DOHH2 (cell line): Measurements from ENCODE around the gene FANCC.

ENCODE experiments used
- H3F3A ChIP-seq: fragments of 200-600 bp; sonication (generic), shearing (Covaris generic); 2 replicates; pipeline ENCODE4 v1.6.0; 2016; ENCODE audit warnings: antibody characterized with exemption, mild to moderate bottlenecking; ENCODE audit not compliant: control insufficient read depth, insufficient read depth
- H3K27ac ChIP-seq: fragments of 200-600 bp; sonication (generic); 2 replicates; pipeline ENCODE4 v1.5.1; 2014; ENCODE audit warnings: low read depth, mild to moderate bottlenecking, low read length, moderate library complexity
- H3K27me3 ChIP-seq: fragments of 200-600 bp; sonication (generic); 2 replicates; pipeline ENCODE4 v1.6.1; 2014; ENCODE audit warnings: mild to moderate bottlenecking, low read length, mixed read lengths; ENCODE audit not compliant: control insufficient read depth
- H3K36me3 ChIP-seq: fragments of 200-600 bp; sonication (generic); 2 replicates; pipeline ENCODE4 v1.6.1; 2014; ENCODE audit warnings: mild to moderate bottlenecking, low read length, moderate library complexity, mixed read lengths; ENCODE audit not compliant: control insufficient read depth
- H3K4me1 ChIP-seq: fragments of 200-600 bp; sonication (generic); 2 replicates; pipeline ENCODE4 v1.6.1; 2014; ENCODE audit warnings: mild to moderate bottlenecking, low read length, mixed read lengths; ENCODE audit not compliant: control insufficient read depth
- H3K4me2 ChIP-seq: fragments of 200-600 bp; sonication (generic); 2 replicates; pipeline ENCODE4 v1.6.0; 2014; ENCODE audit warnings: mild to moderate bottlenecking, low read length, moderate library complexity
- H3K4me3 ChIP-seq: fragments of 200-600 bp; sonication (generic); 2 replicates; pipeline ENCODE4 v1.5.1; 2014; ENCODE audit warnings: mild to moderate bottlenecking, low read length, mixed read lengths
- H3K79me2 ChIP-seq: fragments of 200-600 bp; sonication (generic); 2 replicates; pipeline ENCODE4 v1.6.1; 2014; ENCODE audit warnings: mild to moderate bottlenecking, low read length, mixed read lengths; ENCODE audit not compliant: control insufficient read depth
- H3K9me2 ChIP-seq: fragments of 200-600 bp; sonication (generic); replicated peaks from 2 replicates; pipeline ENCODE4 v1.6.1; 2014; ENCODE audit warnings: mild to moderate bottlenecking, low read length, mixed read lengths; ENCODE audit not compliant: control insufficient read depth
- H3K9me3 ChIP-seq: fragments of 200-600 bp; sonication (generic); 2 replicates; pipeline ENCODE4 v1.6.1; 2014; ENCODE audit warnings: antibody characterized with exemption, low read length, mixed read lengths; ENCODE audit not compliant: control insufficient read depth, insufficient read depth
- H4K20me1 ChIP-seq: fragments of 200-600 bp; sonication (generic); 2 replicates; pipeline ENCODE4 v1.6.0; 2014; ENCODE audit warnings: low read depth, mild to moderate bottlenecking, antibody characterized with exemption, low read length, moderate library complexity; ENCODE audit not compliant: control insufficient read depth, insufficient read depth
- EZH2phosphoT487 ChIP-seq: fragments of 200-600 bp; sonication (generic); IDR thresholded peaks from 2 replicates; pipeline ENCODE4 v1.6.1; 2017; ENCODE audit warnings: borderline replicate concordance, mild to moderate bottlenecking, antibody characterized with exemption, low read length, moderate library complexity, mixed read lengths
- TF ChIP-seq, protein P1 (sequence below): fragments of 200-600 bp; sonication (generic); IDR thresholded peaks from one replicate; pipeline ENCODE4 v1.5.1; 2014; ENCODE audit warnings: antibody characterized with exemption, mild to moderate bottlenecking, low read depth, low read length; ENCODE audit not compliant: poor library complexity, severe bottlenecking

Gene FANCC

DNA sequence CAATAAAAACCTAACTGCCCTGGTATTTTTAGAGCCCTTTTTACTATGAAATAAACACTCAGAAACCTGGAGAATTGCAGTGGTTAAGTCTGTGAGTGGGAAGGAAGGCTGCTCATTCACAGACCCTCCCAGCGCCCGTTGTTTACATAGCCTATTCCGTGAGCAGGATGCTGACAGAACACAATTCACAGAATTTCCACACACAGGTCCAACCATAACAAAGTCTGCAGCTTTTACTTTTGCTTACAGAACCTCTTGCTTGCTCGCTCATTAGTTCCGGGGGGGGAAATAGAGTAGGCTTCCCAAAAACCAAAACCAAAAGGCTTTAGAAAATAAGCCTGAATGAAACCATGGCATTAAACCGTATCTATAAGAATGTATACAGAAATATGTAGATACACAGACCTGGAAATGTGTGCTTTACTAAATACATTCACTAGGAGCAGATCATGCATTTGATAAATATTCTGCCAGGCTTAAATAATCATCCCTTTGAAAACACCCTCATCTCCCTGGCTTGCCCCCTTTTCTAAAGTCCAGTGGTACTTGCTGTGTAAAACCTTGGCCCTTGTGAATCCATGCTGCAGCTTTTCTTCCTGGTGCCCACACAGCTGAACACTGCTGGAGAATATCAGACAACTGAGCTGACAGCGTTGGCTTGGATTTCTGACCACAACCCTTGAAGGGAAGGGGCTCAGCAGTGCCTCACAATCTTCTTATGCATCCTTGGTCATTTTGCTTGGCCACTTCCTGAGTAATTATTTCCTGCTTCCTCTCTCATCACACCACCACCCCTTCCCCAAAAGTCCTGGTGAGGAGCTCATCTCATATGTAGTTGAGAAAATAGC is 128.0 kb downstream of the FANCC start:
- Histone ChIP-seq H3K27ac (no peak overlapping the region), H4K20me1 (0 out of 2 replicates have a peak, but pooled peaks cover 3% of the 10 kb centered on the region), H3K4me3 (no peak overlapping the region), H3K9me2 (no peaks in the 10 kb centered on the region), H3K36me3 (no peaks in the 10 kb centered on the region), H3K79me2 (no peaks in the 10 kb centered on the region), H3K4me2 (no peak overlapping the region), H3K9me3 (no peaks in the 10 kb centered on the region), H3K27me3 (no peaks in the 10 kb centered on the region), H3F3A (no peaks in the 10 kb centered on the region), H3K4me1 (peaks cover 5% of the 10 kb centered on the region)
- TF ChIP-seq, protein P1, sequence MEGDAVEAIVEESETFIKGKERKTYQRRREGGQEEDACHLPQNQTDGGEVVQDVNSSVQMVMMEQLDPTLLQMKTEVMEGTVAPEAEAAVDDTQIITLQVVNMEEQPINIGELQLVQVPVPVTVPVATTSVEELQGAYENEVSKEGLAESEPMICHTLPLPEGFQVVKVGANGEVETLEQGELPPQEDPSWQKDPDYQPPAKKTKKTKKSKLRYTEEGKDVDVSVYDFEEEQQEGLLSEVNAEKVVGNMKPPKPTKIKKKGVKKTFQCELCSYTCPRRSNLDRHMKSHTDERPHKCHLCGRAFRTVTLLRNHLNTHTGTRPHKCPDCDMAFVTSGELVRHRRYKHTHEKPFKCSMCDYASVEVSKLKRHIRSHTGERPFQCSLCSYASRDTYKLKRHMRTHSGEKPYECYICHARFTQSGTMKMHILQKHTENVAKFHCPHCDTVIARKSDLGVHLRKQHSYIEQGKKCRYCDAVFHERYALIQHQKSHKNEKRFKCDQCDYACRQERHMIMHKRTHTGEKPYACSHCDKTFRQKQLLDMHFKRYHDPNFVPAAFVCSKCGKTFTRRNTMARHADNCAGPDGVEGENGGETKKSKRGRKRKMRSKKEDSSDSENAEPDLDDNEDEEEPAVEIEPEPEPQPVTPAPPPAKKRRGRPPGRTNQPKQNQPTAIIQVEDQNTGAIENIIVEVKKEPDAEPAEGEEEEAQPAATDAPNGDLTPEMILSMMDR, result no peak
- TF ChIP-seq EZH2phosphoT487, result no peak

DNA sequence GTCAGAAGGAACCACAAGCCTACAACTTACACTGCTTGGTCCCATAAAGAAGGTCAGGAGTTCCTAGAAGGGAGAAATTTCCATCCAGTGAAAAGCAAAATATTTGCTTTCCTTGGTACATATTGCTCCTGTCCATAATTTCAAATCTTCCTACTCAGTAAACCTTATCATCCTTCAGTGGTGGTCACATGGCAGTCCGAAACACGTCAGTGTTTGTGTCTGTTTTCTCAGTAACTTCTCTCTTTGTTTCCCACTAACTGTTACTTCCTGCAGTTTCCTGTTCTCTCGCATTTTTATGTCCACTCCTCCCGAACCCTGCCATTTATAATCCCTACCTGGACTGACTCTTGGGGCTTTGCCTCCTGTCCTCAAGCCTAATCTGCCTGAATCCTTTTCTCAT is 129.1 kb downstream of the FANCC start:
- H3K79me2 ChIP-seq, result no peaks in the 10 kb centered on the region
- no peak for TF ChIP-seq EZH2phosphoT487
- TF ChIP-seq, protein P1, result no peak

DNA sequence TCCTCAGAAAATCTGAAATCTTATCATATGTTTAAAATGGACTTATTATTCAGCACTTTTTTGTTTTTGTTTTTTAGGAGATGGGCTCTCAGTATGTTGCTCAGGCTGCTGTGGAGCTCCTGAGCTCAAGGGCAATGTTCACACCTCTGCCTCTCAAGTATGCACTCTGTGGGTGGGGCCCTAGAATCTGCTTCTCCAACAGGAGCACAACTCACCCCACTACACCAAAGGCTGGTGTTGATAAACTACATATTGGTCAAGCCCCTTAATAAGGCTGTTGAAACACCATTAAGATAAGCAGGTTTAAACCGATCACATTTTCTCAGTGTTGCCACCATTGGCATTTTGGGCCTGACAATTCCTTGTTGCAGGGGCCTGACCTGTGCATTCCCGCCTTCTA is 131.6 kb downstream of the FANCC start:
- H4K20me1 ChIP-seq, result 0 out of 2 replicates have a peak, but pooled peaks cover 3% of the 10 kb centered on the region
- H3K36me3 ChIP-seq, result no peaks in the 10 kb centered on the region
- no peaks in the 10 kb centered on the region for H3K9me2 ChIP-seq
- H3K79me2 ChIP-seq, result no peaks in the 10 kb centered on the region
- H3K4me1 ChIP-seq, result peaks cover 5% of the 10 kb centered on the region
- no peak overlapping the region for H3K27ac ChIP-seq
- H3F3A ChIP-seq, result no peaks in the 10 kb centered on the region
- H3K9me3 ChIP-seq, result no peaks in the 10 kb centered on the region
- TF ChIP-seq EZH2phosphoT487, result no peak
- TF ChIP-seq, protein P1, result no peak
- no peaks in the 10 kb centered on the region for H3K27me3 ChIP-seq
- no peak overlapping the region for H3K4me3 ChIP-seq
- no peak overlapping the region for H3K4me2 ChIP-seq

More for the DNA sequence above, 129.1 kb downstream of the FANCC start:
- Histone ChIP-seq H3K9me2 (no peaks in the 10 kb centered on the region), H3F3A (no peaks in the 10 kb centered on the region), H3K4me3 (no peak overlapping the region), H3K4me2 (no peak overlapping the region), H3K4me1 (peaks cover 5% of the 10 kb centered on the region), H4K20me1 (0 out of 2 replicates have a peak, but pooled peaks cover 3% of the 10 kb centered on the region), H3K36me3 (no peaks in the 10 kb centered on the region), H3K9me3 (no peaks in the 10 kb centered on the region), H3K27ac (no peak overlapping the region), H3K27me3 (no peaks in the 10 kb centered on the region)
